ENCODE results near the gene MAMDC2.

MAMDC2 gene

DNA sequence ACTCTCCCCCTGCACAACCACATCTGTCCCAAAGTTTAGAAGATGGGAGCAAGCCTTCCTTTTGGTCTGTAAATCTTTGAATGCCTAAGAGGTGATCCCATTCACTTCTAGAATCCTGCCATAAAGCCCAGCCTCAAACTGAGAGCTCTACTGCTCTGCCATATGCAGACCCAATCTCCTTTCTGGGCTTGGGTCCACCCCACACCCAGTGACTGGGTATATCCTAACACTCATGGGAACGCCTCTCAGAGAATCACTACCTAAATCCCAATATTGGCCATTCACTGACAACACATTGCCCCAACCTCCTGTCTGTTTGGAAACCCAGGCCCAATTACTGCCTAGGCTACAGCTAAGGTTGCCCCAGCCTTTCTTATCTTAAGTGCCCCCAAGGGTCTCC lies 90.7 kb downstream of the MAMDC2 start:
- DNase-seq (ENCODE audit: low spot score), result no peak

DNA sequence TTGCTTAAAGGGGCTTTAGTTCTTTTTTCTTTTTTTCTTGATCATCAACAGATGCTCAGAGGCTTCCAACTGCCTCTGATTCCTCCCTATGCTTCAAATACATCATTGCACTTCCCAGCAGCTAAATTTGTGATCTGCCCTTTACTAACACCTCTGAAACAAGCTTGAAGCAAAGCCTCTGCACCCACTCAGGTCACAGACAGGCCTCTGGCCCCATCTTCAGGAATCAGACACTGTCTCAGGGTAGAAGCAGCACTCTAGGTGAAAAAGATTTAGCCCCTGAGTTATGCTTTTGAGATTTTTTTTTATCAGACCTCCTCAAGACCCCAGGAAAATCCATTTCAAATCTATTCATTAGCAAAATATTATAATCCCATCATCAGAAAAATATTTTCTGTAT lies 91.5 kb downstream of the MAMDC2 start:
- no peak for DNase-seq (ENCODE audit: low spot score)

- DNase-seq (ENCODE audit: low spot score), result no peak
Measured at GRCh38 chr9:70136632-70137031, 93.0 kb downstream of the MAMDC2 start.

DNA sequence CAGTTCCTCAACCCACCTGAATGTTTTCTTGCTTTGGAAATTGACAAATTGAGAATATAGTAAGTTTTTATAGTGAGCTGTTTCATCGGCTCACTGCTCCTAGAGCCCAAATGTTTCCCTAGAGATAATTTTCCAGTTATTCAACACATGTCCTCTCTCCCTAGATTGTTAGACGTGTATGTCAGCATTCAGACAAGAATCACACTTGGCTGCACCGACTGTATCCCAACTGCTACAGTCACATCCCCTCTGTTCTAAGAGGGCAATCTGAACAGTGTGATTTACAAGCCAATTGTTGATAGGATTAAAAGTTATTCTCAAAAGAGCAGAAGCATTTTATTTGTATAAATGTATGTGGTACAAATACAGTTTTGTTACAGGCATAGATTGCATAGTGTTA lies 93.9 kb downstream of the MAMDC2 start:
- no peak for DNase-seq (ENCODE audit: low spot score)

GRCh38 chr9:70142101-70142500 lies 98.5 kb downstream of the MAMDC2 start:
- no peak for DNase-seq (ENCODE audit: low spot score)

DNA sequence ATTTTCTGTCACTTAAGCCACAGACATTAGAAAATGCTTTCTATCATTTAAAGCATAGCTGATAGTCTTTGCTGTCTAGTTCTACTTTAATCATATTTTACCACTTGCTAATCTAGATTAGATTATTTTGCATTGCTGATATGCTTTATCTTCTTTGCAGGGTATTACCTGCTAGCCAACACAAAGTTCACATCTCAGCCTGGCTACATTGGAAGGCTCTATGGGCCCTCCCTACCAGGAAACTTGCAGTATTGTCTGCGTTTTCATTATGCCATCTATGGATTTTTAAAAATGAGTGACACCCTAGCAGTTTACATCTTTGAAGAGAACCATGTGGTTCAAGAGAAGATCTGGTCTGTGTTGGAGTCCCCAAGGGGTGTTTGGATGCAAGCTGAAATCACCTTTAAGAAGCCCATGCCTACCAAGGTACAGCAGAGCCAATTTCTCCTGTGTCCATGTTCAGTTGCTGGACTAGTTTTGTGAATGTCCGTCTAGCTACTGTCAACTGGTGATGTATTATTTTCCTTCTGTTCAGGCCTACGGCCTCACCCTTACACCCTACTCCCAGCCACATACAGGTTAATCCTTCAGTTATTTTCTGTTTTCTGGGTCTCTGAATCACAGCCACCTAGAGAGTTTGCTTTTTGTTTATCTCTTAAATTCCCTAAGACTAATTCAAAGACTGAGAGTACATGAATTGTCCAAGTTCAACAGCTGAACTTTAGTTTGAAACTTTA lies 99.9 kb downstream of the MAMDC2 start:
- no peak for DNase-seq (ENCODE audit: low spot score)

DNA sequence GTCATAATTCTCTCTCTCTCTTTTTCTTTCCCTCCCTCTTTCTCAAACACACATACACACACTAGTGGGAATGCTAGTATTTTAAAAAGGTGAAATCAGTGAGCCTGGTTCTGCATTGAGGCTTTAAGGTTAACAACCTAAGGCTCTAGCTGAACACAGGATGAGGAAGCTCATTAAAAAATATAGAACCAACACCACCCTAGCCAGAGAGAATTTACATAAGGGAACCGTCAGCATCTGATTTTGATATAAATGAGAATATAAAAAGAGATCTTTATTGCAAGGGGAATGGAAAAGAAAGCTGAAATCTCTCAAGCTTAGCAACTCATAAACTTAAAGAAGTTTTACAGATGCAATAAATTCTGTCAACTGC lies 100.5 kb downstream of the MAMDC2 start:
- DNase-seq (ENCODE audit: low spot score), result no peak

GRCh38 chr9:70145981-70146380 lies 102.3 kb downstream of the MAMDC2 start:
- no peak for DNase-seq (ENCODE audit: low spot score)

GRCh38 chr9:70147196-70147595 lies 103.5 kb downstream of the MAMDC2 start:
- no peak for DNase-seq (ENCODE audit: low spot score)

DNA sequence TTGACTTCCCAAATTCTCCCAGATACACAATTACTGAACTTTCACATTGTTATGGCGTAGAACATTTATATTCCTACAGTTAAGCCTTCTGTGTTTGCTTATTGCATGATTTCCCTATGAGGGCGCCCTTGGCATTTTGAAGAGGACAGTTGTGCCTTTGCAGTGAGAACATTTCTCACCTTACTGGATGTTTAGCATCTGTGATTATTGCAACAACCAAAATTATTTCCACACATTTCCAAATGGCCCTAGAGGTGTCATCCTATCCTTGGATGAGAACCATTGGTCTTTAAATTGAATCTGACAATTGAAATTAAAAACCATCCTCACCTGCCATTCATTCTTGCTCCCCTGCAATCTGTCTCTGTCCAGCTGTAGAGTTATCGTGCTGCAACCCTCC lies 104.0 kb downstream of the MAMDC2 start:
- DNase-seq (ENCODE audit: low spot score), result no peak

DNA sequence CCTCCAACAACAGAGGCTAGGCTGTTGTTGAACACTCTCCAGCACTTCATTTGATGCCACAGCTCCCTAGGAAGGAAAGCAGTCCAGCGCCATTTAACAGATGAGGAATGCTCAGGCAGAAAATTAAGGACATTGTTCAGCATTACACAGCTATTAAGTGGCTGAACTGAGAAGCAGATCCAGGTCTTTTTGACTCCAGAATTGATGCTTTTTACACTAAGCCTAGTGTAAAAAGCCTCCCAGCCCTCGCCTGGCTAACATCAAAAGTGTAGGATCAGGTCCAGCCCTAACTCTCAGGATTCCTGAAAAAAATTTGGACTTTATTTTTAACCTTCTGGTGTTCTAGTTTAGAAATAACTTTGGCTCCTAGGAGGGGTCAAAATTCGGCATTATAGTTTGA lies 108.7 kb downstream of the MAMDC2 start:
- DNase-seq (ENCODE audit: low spot score), result no peak

GRCh38 chr9:70156729-70157128 lies 113.1 kb downstream of the MAMDC2 start:
- no peak for DNase-seq (ENCODE audit: low spot score)

DNA sequence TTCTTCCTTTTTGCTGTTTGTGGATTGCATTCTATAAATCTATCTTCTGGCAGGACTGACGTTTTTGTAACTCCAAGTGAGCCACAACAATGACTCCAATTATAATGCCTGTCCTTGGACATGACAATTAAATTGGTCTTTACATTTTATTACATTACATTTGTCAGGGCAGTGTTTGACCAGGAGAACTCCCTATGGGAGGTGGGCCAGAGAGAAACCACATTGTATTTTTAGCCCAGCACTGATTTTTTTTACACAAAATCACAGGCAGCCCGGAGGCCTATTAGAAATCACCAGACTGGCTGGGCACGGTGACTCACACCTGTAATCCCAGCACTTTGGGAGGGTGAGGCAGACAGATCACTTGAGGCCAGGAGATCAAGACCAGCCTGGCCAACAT lies 116.0 kb downstream of the MAMDC2 start:
- DNase-seq (ENCODE audit: low spot score), result no peak

DNA sequence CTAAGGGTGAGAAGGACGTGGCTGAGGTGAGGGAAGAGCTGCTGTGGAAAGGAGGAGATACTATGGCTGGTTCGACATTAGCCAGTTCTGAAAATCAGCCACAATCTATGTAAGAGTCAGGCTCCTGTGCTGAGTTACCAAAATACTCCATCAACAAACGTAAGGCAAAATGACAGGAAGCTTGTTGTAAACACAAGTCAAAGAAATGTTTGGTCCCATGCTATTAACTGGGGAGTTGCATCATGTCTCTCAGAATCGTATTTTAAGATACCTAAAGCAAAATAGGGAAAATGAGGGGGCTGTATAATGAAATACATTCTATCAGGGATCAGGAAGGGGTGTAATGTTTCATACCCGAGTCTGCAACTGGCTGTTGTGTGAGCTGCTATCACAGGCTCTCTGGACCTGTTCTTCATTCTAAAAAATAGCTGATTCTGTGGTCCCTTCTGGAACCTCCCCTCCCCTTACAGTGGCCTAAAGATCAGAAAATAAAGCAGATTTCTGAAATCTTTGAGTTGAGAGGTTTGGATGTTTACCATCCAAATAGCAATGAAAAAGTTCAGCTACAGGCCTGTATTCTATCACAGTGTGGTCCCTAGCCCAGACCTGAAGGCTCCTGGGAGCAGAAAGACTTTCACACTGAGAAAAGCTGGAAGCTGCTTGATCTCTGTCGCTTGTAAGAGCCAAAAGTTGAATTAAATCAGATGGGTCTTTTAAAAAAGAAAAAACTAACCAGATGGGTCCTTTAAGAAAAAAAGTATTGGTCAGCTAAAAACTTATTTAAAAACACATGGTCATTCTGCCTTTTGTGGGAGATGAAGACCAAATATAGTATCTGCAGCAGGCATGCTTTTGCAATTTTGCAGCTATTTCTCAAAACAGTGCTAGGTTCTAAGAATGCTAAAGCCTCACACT lies 117.3 kb downstream of the MAMDC2 start:
- DNase-seq (ENCODE audit: low spot score), result no peak

GRCh38 chr9:70165006-70165602 lies 121.5 kb downstream of the MAMDC2 start:
- DNase-seq (ENCODE audit: low spot score), result no peak

GRCh38 chr9:70168521-70168920 lies 124.9 kb downstream of the MAMDC2 start:
- DNase-seq (ENCODE audit: low spot score), result no peak

- no peak for DNase-seq (ENCODE audit: low spot score)
Measured at GRCh38 chr9:70169222-70169621, 125.6 kb downstream of the MAMDC2 start.

- no peak for DNase-seq (ENCODE audit: low spot score)
Measured at GRCh38 chr9:70170151-70170790, 126.6 kb downstream of the MAMDC2 start.

DNA sequence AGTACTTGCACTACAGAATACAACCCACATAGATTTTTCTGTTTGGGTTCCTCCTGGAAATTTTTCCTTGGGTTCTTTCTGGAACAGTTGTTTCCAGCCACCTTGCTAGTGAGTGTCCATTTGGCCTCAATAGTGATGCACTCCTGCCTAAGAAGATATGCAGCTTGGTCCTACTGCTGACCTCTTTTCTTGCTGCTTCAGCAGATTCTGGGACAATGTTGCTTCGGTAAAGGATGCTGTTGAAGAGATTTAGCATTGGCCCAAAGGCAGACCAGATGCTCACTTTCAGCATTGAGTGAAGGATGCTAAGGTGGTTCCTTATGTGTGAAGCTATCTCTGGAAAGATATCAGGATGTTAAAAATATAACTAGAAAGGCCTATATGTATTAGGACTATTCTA lies 128.9 kb downstream of the MAMDC2 start:
- no peak for DNase-seq (ENCODE audit: low spot score)

DNA sequence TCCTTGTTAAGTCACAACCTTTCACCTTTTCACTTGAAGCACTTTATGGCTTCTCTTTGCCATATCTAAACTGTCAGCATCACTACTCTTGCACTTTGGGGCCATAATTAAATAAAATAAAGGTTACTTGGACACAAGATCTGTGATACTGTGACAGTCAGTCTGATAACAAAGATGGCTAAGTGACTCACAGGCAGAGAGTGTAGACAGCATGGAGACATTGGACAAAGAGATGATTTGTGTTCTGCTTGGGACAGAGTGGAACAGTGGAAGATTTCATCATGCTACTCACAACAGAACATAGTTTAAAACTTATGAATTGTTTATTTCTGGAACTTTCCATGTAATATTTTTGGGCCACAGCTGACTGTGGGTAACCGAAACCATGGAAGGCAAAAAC lies 133.5 kb downstream of the MAMDC2 start:
- no peak for DNase-seq (ENCODE audit: low spot score)

- DNase-seq (ENCODE audit: low spot score), result no peak
Measured at GRCh38 chr9:70192707-70193106, 149.1 kb downstream of the MAMDC2 start.

DNA sequence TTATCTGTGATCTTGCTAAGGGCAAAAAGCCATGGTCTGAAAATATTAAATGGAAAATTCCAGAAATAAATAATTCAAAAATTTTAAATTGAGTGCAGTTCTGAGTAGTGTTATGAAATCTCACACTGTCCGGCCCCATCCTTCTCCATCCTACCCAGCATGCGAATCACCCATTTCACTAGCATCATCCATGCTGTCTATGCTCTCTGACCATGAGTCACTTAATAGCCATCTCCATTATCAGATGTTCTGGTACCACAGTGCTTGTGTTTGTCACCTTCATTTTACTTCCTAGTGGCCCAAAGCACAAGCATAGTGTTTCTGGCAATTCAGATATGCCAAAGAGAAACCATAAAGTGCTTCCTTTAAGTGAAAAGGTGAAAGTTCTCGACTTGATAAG lies 151.8 kb downstream of the MAMDC2 start:
- no peak for DNase-seq (ENCODE audit: low spot score)
